Measurements from ENCODE around the gene CCDC148.
"Not testable (repeated sequence)": the region's sequence is repeated elsewhere in the genome, so short reads cannot be mapped to it uniquely, and the experiment has no call there.

CCDC148 gene

GRCh38 chr2:158481116-158481515 lies 24.6 kb upstream of the CCDC148 start:
- no peak for DNase-seq

GRCh38 chr2:158478816-158479215 lies 22.3 kb upstream of the CCDC148 start:
- no peak for DNase-seq

GRCh38 chr2:158478237-158478636 lies 21.7 kb upstream of the CCDC148 start:
- DNase-seq: no peak

GRCh38 chr2:158477202-158477601 lies 20.6 kb upstream of the CCDC148 start:
- peak in 1 of 2 experiments; percentile 47 for DNase-seq

- not testable (repeated sequence) for DNase-seq
Measured at GRCh38 chr2:158474526-158475011, 18.0 kb upstream of the CCDC148 start.

- DNase-seq: no peak
Measured at GRCh38 chr2:158473719-158474392, 17.3 kb upstream of the CCDC148 start.

GRCh38 chr2:158473300-158473699 lies 16.7 kb upstream of the CCDC148 start:
- DNase-seq: not testable (repeated sequence)

GRCh38 chr2:158472829-158473228 lies 16.3 kb upstream of the CCDC148 start:
- not testable (repeated sequence) for DNase-seq

- no peak for DNase-seq
Measured at GRCh38 chr2:158467248-158467647, 10.7 kb upstream of the CCDC148 start.

- DNase-seq: peak; percentile 8 to 22
Measured at GRCh38 chr2:158464426-158465281, 8.1 kb upstream of the CCDC148 start.

GRCh38 chr2:158463496-158464095 lies 7.0 kb upstream of the CCDC148 start:
- no peak for DNase-seq

- DNase-seq: no peak
Measured at GRCh38 chr2:158460632-158461297, 4.2 kb upstream of the CCDC148 start.

- DNase-seq: no peak
Measured at GRCh38 chr2:158459161-158460003, 2.8 kb upstream of the CCDC148 start.

- no peak for DNase-seq
Measured at GRCh38 chr2:158458617-158458920, 2.0 kb upstream of the CCDC148 start.

GRCh38 chr2:158457826-158458616 lies 1.5 kb upstream of the CCDC148 start:
- DNase-seq: peak; percentile 35 to 74

GRCh38 chr2:158457092-158457825 lies 706 bp upstream of the CCDC148 start:
- peak; percentile 46 to 47 for DNase-seq

GRCh38 chr2:158443606-158444005 lies 12.9 kb downstream of the CCDC148 start:
- DNase-seq: no peak

- not testable (repeated sequence) for DNase-seq
Measured at GRCh38 chr2:158439062-158439461, 17.5 kb downstream of the CCDC148 start.

GRCh38 chr2:158433716-158434115 lies 22.8 kb downstream of the CCDC148 start:
- DNase-seq: not testable (repeated sequence)

GRCh38 chr2:158432117-158432516 lies 24.4 kb downstream of the CCDC148 start:
- no peak for DNase-seq

GRCh38 chr2:158414538-158414937 lies 42.0 kb downstream of the CCDC148 start:
- DNase-seq: no peak

Measured in NCI-H2081 (cell line).